Vagina (tissue), 2 donors: Measurements from ENCODE around the gene ZSWIM6.

Experiments
- CTCF ChIP-seq, 3 experiments: fragments of 450-650 bp in 2 of 3; fragments of 200-600 bp in 1 of 3; sonication (generic) in 1 of 3; IDR thresholded peaks; one replicate each; pipeline ENCODE4 v1.5.1; 2017 to 2019; ENCODE audit warnings: antibody characterized with exemption in 3 of 3, mild to moderate bottlenecking in 2 of 3, moderate library complexity in 2 of 3
- POLR2A ChIP-seq, 2 donors: fragments of 450-650 bp; IDR thresholded peaks; one replicate each; pipeline ENCODE4 v1.6.1; 2017; ENCODE audit warnings: antibody characterized with exemption in 2 of 2, mild to moderate bottlenecking in 2 of 2, moderate library complexity in 2 of 2

- no peak for TF ChIP-seq POLR2A (IDR thresholded peaks at IDR 0.05)
- TF ChIP-seq CTCF (IDR thresholded peaks at IDR 0.05), result no peak
Measured at GRCh38 chr5:61311056-61311610, 20.9 kb upstream of the ZSWIM6 start.
